HG02623 (cell line): ENCODE data around the gene PCDHGA6.

Source experiments
- ATAC-seq: cut with Tn5 transposase; IDR thresholded peaks from one replicate; pipeline ENCODE4 v1.9.1; 2021; ENCODE audit warnings: moderate library complexity; ENCODE audit not compliant: unreplicated experiment

The PCDHGA6 gene

DNA sequence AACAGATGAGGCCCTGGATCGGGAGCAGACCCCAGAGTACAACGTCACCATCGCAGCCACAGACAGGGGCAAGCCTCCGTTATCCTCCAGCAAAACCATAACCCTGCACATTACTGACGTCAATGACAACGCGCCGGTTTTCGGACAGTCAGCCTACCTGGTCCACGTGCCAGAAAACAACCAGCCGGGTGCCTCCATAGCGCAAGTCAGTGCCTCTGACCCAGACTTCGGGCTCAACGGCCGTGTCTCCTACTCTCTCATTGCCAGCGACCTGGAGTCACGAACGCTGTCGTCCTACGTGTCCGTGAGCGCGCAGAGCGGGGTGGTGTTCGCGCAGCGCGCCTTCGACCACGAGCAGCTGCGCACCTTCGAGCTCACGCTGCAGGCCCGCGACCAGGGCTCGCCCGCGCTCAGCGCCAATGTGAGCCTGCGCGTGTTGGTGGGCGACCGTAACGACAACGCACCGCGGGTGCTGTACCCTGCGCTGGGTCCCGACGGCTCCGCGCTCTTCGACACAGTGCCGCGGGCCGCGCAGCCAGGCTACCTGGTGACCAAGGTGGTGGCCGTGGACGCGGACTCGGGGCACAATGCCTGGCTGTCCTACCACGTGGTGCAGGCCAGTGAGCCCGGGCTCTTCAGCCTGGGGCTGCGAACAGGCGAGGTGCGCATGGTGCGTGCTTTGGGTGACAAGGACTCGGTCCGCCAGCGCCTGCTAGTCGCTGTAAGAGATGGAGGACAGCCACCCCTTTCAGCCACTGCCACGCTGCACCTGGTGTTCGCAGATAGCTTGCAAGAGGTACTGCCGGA lies 45.6 kb downstream of the PCDHGA6 start:
- no peak for ATAC-seq

DNA sequence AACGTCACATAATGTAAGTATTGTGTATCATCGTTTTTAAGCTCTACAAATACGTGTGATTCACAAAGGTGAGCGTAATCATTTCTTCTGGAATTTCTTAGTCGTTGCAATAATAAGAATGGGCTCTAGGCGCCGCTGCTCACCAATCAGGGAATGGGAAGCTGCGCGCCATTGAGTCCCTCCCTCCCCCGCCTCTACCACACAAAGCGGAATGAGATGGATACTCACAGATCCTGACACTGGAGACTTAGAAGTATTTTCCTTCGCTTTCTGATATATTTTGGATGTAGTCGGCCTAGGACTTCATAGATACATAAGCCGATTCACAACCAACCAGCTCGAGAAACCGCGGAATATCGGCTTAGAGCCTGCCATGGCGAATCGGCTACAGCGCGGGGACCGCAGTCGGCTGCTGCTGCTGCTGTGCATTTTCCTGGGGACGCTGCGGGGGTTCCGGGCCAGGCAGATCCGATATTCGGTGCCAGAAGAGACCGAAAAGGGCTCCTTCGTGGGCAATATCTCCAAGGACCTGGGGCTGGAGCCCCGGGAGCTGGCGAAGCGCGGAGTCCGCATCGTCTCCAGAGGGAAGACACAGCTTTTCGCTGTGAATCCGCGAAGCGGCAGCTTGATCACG lies 47.3 kb downstream of the PCDHGA6 start, which contains the start of gene PCDHGA11:
TSS of gene PCDHGA11 (plus strand) at position 197 of the 634 bp plus-strand sequence. CDS start at position 374, 177 bp downstream.
- ATAC-seq: no peak

DNA sequence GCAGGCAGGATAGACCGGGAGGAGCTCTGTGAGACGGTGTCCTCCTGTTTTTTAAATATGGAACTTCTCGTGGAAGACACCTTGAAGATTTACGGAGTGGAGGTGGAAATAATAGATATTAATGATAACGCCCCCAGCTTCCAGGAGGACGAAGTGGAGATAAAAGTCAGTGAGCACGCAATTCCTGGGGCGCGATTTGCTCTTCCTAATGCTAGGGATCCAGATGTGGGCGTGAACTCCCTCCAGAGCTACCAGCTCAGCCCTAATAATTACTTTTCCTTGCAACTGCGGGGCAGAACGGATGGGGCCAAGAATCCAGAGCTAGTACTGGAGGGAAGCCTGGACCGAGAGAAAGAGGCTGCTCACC lies 47.8 kb downstream of the PCDHGA6 start:
- ATAC-seq: no peak

DNA sequence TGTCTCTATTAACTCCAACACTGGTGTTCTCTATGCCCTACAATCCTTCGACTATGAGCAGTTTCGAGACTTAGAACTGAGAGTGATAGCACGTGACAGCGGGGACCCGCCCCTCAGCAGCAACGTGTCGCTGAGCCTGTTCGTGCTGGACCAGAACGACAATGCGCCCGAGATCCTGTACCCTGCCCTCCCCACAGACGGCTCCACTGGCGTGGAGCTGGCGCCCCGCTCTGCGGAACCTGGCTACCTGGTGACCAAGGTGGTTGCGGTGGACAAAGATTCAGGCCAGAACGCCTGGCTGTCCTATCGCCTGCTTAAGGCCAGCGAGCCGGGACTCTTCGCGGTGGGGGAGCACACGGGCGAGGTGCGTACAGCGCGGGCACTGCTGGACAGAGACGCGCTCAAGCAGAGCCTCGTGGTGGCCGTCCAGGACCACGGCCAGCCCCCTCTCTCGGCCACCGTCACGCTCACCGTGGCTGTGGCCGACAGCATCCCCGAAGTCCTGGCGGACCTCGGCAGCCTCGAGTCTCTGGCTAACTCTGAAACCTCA lies 49.1 kb downstream of the PCDHGA6 start:
- ATAC-seq: no peak

DNA sequence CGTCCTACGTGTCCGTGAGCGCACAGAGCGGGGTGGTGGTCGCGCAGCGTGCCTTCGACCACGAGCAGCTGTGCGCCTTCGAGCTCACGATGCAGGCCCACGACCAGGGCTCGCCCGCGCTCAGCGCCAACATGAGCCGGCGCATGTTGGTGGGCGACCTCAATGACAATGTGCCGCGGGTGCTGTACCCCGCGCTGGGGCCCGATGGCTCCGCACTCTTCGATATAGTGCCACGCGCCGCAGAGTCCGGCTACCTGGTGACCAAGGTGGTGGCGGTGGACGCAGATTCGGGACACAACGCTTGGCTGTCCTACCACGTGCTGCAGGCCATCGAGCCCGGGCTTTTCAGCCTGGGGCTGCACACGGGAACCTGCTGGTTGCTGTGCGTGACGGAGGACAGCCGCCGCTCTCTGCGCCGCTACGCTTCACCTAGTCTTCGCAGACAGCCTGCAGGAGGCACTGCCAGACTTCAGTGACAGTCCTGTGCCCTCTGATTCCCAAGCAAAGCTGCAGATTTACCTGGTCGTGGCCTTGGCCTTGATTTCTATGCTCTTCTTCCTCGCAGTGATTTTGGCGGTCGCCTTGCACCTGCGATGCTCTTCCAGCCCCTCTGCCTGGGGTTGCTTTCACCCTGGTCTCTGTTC lies 54.2 kb downstream of the PCDHGA6 start:
- no peak for ATAC-seq
